GM21528 (cell line): ENCODE measurements around the gene C2CD3.

Experiments used
- ATAC-seq: cut with Tn5 transposase; IDR thresholded peaks from one replicate; pipeline ENCODE4 v1.9.1; 2021; ENCODE audit warnings: mild to moderate bottlenecking, moderate library complexity; ENCODE audit not compliant: unreplicated experiment, low FRiP score

Gene C2CD3

GRCh38 chr11:74170694-74171629 lies at the start of gene C2CD3, which contains the start of gene PPME1:
Gene C2CD3 (minus strand): TSS chr11:74171002. CDS start chr11:74170792, 210 bp downstream.
Gene PPME1 (plus strand): TSS chr11:74171289. CDS start chr11:74171422, 133 bp downstream.
- peak; percentile 95 for ATAC-seq

GRCh38 chr11:74220376-74220775 lies 49.6 kb upstream of the C2CD3 start:
- ATAC-seq: no peak

- ATAC-seq: no peak
Measured at GRCh38 chr11:74212533-74212932, 41.7 kb upstream of the C2CD3 start.

GRCh38 chr11:74208507-74208906 lies 37.7 kb upstream of the C2CD3 start:
- no peak for ATAC-seq

- ATAC-seq: no peak
Measured at GRCh38 chr11:74206746-74207145, 35.9 kb upstream of the C2CD3 start.

GRCh38 chr11:74205181-74205580 lies 34.4 kb upstream of the C2CD3 start:
- no peak for ATAC-seq

GRCh38 chr11:74204701-74205100 lies 33.9 kb upstream of the C2CD3 start:
- no peak for ATAC-seq

GRCh38 chr11:74203966-74204365 lies 33.2 kb upstream of the C2CD3 start:
- ATAC-seq: no peak

GRCh38 chr11:74196781-74197486 lies 26.1 kb upstream of the C2CD3 start:
- no peak for ATAC-seq

- ATAC-seq: no peak
Measured at GRCh38 chr11:74195828-74196227, 25.0 kb upstream of the C2CD3 start.

GRCh38 chr11:74185695-74186094 lies 14.9 kb upstream of the C2CD3 start:
- ATAC-seq: no peak

GRCh38 chr11:74185285-74185684 lies 14.5 kb upstream of the C2CD3 start:
- ATAC-seq: no peak

GRCh38 chr11:74182635-74183034 lies 11.8 kb upstream of the C2CD3 start:
- no peak for ATAC-seq

- ATAC-seq: no peak
Measured at GRCh38 chr11:74179234-74180052, 8.6 kb upstream of the C2CD3 start.

- no peak for ATAC-seq
Measured at GRCh38 chr11:74175920-74176319, 5.1 kb upstream of the C2CD3 start.

GRCh38 chr11:74171997-74172396 lies 1.2 kb upstream of the C2CD3 start:
- no peak for ATAC-seq

GRCh38 chr11:74171630-74171968 lies 797 bp upstream of the C2CD3 start:
- ATAC-seq: no peak

- ATAC-seq: no peak
Measured at GRCh38 chr11:74169738-74170458, 904 bp downstream of the C2CD3 start.

- no peak for ATAC-seq
Measured at GRCh38 chr11:74168838-74169237, 2.0 kb downstream of the C2CD3 start.
